Measurements from ENCODE around the gene FOXC2. TPM values are rescaled to one million over a fixed set of nuclear protein-coding genes. Genes with fewer than 3 reads are reported as not detected.

The FOXC2 gene
- total RNA-seq, 1 donor from 2014 or later: 1.4 TPM

Other genes starting within 250 kb of the FOXC2 start
- 0.11 TPM for gene FOXF1, start 56.3 kb upstream of the FOXC2 start, total RNA-seq
- gene MTHFSD, start 11.6 kb upstream of the FOXC2 start, total RNA-seq: 9.6 TPM
- gene FOXL1, start 11.7 kb downstream of the FOXC2 start, total RNA-seq: 0.75 TPM